HEK293 (cell line): Measurements from ENCODE around the gene LLGL2.

Source experiments
- CTCF ChIA-PET: fragments of 350-600 bp; formaldehyde crosslinking; extraction: SDS; loops from one replicate; lab custom pipeline; 2021; ENCODE audit warnings: antibody characterized with exemption; lab: Yijun Ruan, JAX
- POLR2A ChIA-PET: fragments of 300-600 bp; formaldehyde crosslinking; extraction: SDS; loops from one replicate; lab custom pipeline; 2020; ENCODE audit warnings: antibody characterized with exemption, inconsistent platforms; lab: Yijun Ruan, JAX
- H3K27ac ChIP-seq: fragments of 200-500 bp; sonication (Bioruptor generic); 2 replicates; pipeline ENCODE4 v1.5.1; 2014; ENCODE audit warnings: low read depth, low read length, control low read depth, inconsistent platforms; ENCODE audit errors: extremely low read depth
- H3K36me3 ChIP-seq, 2 experiments: fragments of 200-500 bp in 1 of 2; sonication (Bioruptor generic) in 1 of 2; 1 replicate in 1 of 2; 2 replicates in 1 of 2; pipeline ENCODE4 v1.5.1; 2014 to 2017; ENCODE audit warnings: inconsistent platforms in 2 of 2, low read length in 2 of 2; ENCODE audit not compliant: control insufficient read depth in 2 of 2, insufficient read depth in 1 of 2
- H3K4me1 ChIP-seq: fragments of 200-500 bp; sonication (Bioruptor generic); 2 replicates; pipeline ENCODE4 v1.5.1; 2014; ENCODE audit warnings: mild to moderate bottlenecking, low read length, inconsistent platforms; ENCODE audit not compliant: control insufficient read depth, insufficient read depth
- H3K4me3 ChIP-seq: 2 replicates; pipeline ENCODE4 v1.5.1; 2011; ENCODE audit warnings: low read depth, mild to moderate bottlenecking, control low read depth, low read length, moderate library complexity
- H3K9me3 ChIP-seq: fragments of 200-500 bp; sonication (Bioruptor generic); 2 replicates; pipeline ENCODE4 v1.5.1; 2014; ENCODE audit warnings: low read depth, low read length, inconsistent platforms; ENCODE audit not compliant: control insufficient read depth, insufficient read depth
- KLF10 ChIP-seq: fragments of 450-650 bp; IDR thresholded peaks from 2 replicates; pipeline ENCODE4 v1.5.1; 2018; ENCODE audit warnings: missing biosample characterization, mild to moderate bottlenecking, missing genetic modification characterization
- KLF9 ChIP-seq: fragments of 450-650 bp; formaldehyde crosslinking; IDR thresholded peaks from 2 replicates; pipeline ENCODE4 v1.5.1; 2016; ENCODE audit warnings: missing biosample characterization, missing genetic modification characterization, low read depth
- ZFP41 ChIP-seq: fragments of 450-650 bp; formaldehyde crosslinking; IDR thresholded peaks from 2 replicates; pipeline ENCODE4 v1.5.1; 2016; ENCODE audit warnings: missing biosample characterization, missing genetic modification characterization, borderline replicate concordance
- ZNF10 ChIP-seq: fragments of 450-650 bp; formaldehyde crosslinking; IDR thresholded peaks from 2 replicates; pipeline ENCODE4 v1.5.1; 2017; ENCODE audit warnings: missing biosample characterization, missing genetic modification characterization
- ZNF114 ChIP-seq: fragments of 450-650 bp; formaldehyde crosslinking; IDR thresholded peaks from 2 replicates; pipeline ENCODE4 v1.5.0; 2017; ENCODE audit warnings: missing biosample characterization, missing genetic modification characterization
- ZNF121 ChIP-seq: fragments of 450-650 bp; formaldehyde crosslinking; IDR thresholded peaks from 2 replicates; pipeline ENCODE4 v1.5.1; 2016; ENCODE audit warnings: missing biosample characterization, missing genetic modification characterization
- ZNF140 ChIP-seq: fragments of 450-650 bp; formaldehyde crosslinking; IDR thresholded peaks from 2 replicates; pipeline ENCODE4 v1.5.1; 2016; ENCODE audit warnings: missing biosample characterization, missing genetic modification characterization
- ZNF16 ChIP-seq: fragments of 450-650 bp; formaldehyde crosslinking; IDR thresholded peaks from 2 replicates; pipeline ENCODE4 v1.5.1; 2016; ENCODE audit warnings: low read depth, missing biosample characterization, missing genetic modification characterization
- ZNF221 ChIP-seq: fragments of 450-650 bp; formaldehyde crosslinking; IDR thresholded peaks from 2 replicates; pipeline ENCODE4 v1.5.1; 2017; ENCODE audit warnings: missing biosample characterization, missing genetic modification characterization, borderline replicate concordance
- ZNF26 ChIP-seq: fragments of 450-650 bp; formaldehyde crosslinking; IDR thresholded peaks from 2 replicates; pipeline ENCODE4 v1.5.1; 2016; ENCODE audit warnings: missing biosample characterization, missing genetic modification characterization
- ZNF521 ChIP-seq: fragments of 450-650 bp; formaldehyde crosslinking; IDR thresholded peaks from 2 replicates; pipeline ENCODE4 v1.5.1; 2017; ENCODE audit warnings: missing biosample characterization, mild to moderate bottlenecking, missing genetic modification characterization
- ZNF555 ChIP-seq: fragments of 450-650 bp; formaldehyde crosslinking; conservative IDR thresholded peaks from 2 replicates; pipeline ENCODE4 v1.5.1; 2017; ENCODE audit warnings: missing biosample characterization, mild to moderate bottlenecking, missing genetic modification characterization, inconsistent platforms
- ZNF561 ChIP-seq: fragments of 450-650 bp; IDR thresholded peaks from 2 replicates; pipeline ENCODE4 v1.5.1; 2018; ENCODE audit warnings: missing biosample characterization, missing genetic modification characterization, borderline replicate concordance
- ZNF571 ChIP-seq: fragments of 450-650 bp; formaldehyde crosslinking; IDR thresholded peaks from 2 replicates; pipeline ENCODE4 v1.5.0; 2017; ENCODE audit warnings: missing biosample characterization, missing genetic modification characterization
- ZNF610 ChIP-seq: fragments of 450-650 bp; formaldehyde crosslinking; IDR thresholded peaks from 2 replicates; pipeline ENCODE4 v1.5.1; 2016; ENCODE audit warnings: missing biosample characterization, missing genetic modification characterization, borderline replicate concordance
- ZNF621 ChIP-seq: fragments of 450-650 bp; formaldehyde crosslinking; IDR thresholded peaks from 2 replicates; pipeline ENCODE4 v1.5.1; 2017; ENCODE audit warnings: missing biosample characterization, missing genetic modification characterization
- ZNF654 ChIP-seq: fragments of 450-650 bp; formaldehyde crosslinking; IDR thresholded peaks from 2 replicates; pipeline ENCODE4 v1.5.1; 2016; ENCODE audit warnings: low read depth, missing biosample characterization, missing genetic modification characterization
- ZNF664 ChIP-seq: fragments of 450-650 bp; formaldehyde crosslinking; IDR thresholded peaks from 2 replicates; pipeline ENCODE4 v1.5.1; 2016; ENCODE audit warnings: missing biosample characterization, missing genetic modification characterization
- ZNF692 ChIP-seq: fragments of 450-650 bp; formaldehyde crosslinking; IDR thresholded peaks from 2 replicates; pipeline ENCODE4 v1.5.1; 2016; ENCODE audit warnings: missing biosample characterization, missing genetic modification characterization
- ZNF707 ChIP-seq: fragments of 450-650 bp; formaldehyde crosslinking; IDR thresholded peaks from 2 replicates; pipeline ENCODE4 v1.5.1; 2016; ENCODE audit warnings: missing biosample characterization, missing genetic modification characterization
- ZNF768 ChIP-seq: fragments of 450-650 bp; formaldehyde crosslinking; IDR thresholded peaks from 2 replicates; pipeline ENCODE4 v1.5.1; 2018; ENCODE audit warnings: missing biosample characterization, mild to moderate bottlenecking, missing genetic modification characterization
- ZSCAN30 ChIP-seq: fragments of 450-650 bp; IDR thresholded peaks from 2 replicates; pipeline ENCODE4 v1.5.1; 2018; ENCODE audit warnings: missing biosample characterization, mild to moderate bottlenecking, missing genetic modification characterization, moderate library complexity
- TF ChIP-seq, protein P1 (sequence below): fragments of 450-650 bp; IDR thresholded peaks from 2 replicates; pipeline ENCODE4 v1.5.1; 2018; ENCODE audit warnings: missing biosample characterization, missing genetic modification characterization
- TF ChIP-seq, protein P2 (sequence below): fragments of 450-650 bp; formaldehyde crosslinking; optimal IDR thresholded peaks from 2 replicates; pipeline ENCODE3; 2016; ENCODE audit warnings: missing biosample characterization, mild to moderate bottlenecking, missing genetic modification characterization
- TF ChIP-seq, protein P3 (sequence below): fragments of 450-650 bp; IDR thresholded peaks from 2 replicates; pipeline ENCODE4 v1.5.1; 2018; ENCODE audit warnings: missing biosample characterization, mild to moderate bottlenecking, missing genetic modification characterization
- TF ChIP-seq, protein P4 (sequence below): fragments of 450-650 bp; formaldehyde crosslinking; IDR thresholded peaks from 2 replicates; pipeline ENCODE4 v1.5.1; 2016; ENCODE audit warnings: missing biosample characterization, missing genetic modification characterization

LLGL2 gene

DNA sequence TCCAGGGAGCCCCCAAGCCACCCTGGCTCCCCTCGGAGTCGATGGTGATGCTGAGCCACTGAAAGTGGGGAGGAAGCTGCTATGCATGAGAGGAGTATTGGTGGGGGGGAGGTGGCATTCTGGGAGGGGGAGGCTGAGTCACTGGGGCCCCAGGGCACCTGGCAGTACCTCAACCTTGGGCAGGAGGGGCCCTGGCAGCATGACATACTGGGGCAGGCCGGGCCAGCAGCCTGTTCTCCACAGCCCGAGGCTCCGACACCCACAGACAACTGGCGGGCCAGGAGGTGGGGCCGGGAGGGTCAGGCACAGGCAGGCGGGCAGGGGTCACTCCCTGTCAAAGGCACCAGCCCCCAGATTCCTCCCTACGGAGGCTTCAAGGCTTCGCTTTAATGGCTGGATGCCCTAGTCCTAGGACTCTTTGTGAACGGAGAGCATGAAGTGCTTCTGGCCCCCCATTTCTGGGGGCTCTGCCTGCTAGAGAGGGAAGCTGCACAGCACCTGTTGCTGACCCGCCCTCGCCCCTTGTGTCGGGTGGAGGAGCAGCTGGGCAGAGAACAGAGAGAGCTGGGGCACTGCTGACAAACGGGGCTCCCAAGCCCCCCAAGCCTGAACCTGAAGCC lies 11.1 kb upstream of the LLGL2 start (continued):
- TF ChIP-seq, protein P1, sequence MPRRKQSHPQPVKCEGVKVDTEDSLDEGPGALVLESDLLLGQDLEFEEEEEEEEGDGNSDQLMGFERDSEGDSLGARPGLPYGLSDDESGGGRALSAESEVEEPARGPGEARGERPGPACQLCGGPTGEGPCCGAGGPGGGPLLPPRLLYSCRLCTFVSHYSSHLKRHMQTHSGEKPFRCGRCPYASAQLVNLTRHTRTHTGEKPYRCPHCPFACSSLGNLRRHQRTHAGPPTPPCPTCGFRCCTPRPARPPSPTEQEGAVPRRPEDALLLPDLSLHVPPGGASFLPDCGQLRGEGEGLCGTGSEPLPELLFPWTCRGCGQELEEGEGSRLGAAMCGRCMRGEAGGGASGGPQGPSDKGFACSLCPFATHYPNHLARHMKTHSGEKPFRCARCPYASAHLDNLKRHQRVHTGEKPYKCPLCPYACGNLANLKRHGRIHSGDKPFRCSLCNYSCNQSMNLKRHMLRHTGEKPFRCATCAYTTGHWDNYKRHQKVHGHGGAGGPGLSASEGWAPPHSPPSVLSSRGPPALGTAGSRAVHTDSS: no peak
- TF ChIP-seq ZNF610 (tag by site-specific recombination) (no peak), ZNF707 (tag by site-specific recombination) (no peak), KLF9 (no peak), ZFP41 (tag by site-specific recombination) (no peak), ZNF140 (tag by site-specific recombination) (no peak)

GRCh38 chr17:75514919-75515495 lies 10.5 kb upstream of the LLGL2 start:
- Histone ChIP-seq H3K4me1 (no peaks in the 10 kb centered on the region), H3K27ac (peak overlapping the region; percentile 71; the same call in 1 of the 2 replicates), H3K9me3 (no peaks in the 10 kb centered on the region), H3K36me3 (peaks cover 14 to 48% of the 10 kb centered on the region in 2 experiments; a peak in 2 of 3 replicates), H3K4me3 (peak overlapping the region; percentile 87)
- CTCF ChIA-PET: interaction anchor here (0.6 kb wide), 1 partner anchor 12 kb away, joined by 3 read pairs; no protein-coding TSS in a partner anchor
- POLR2A ChIA-PET: interaction anchor here (1.0 kb wide), 1 partner anchor 10 kb away, joined by 6 read pairs; the partner anchor contains the start of gene LLGL2
- TF ChIP-seq ZSCAN30: peak; percentile 29; the same call in 1 of the 2 replicates
- no peak for TF ChIP-seq ZNF621
- no peak for TF ChIP-seq KLF10 (tag by site-specific recombination)
- TF ChIP-seq ZNF664: no peak
- TF ChIP-seq, protein P2, sequence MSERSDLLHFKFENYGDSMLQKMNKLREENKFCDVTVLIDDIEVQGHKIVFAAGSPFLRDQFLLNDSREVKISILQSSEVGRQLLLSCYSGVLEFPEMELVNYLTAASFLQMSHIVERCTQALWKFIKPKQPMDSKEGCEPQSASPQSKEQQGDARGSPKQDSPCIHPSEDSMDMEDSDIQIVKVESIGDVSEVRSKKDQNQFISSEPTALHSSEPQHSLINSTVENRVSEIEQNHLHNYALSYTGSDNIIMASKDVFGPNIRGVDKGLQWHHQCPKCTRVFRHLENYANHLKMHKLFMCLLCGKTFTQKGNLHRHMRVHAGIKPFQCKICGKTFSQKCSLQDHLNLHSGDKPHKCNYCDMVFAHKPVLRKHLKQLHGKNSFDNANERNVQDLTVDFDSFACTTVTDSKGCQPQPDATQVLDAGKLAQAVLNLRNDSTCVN (tag by site-specific recombination): no peak
- TF ChIP-seq ZNF26 (tag by site-specific recombination): no peak
- no peak for TF ChIP-seq ZNF114 (tag by site-specific recombination)
- TF ChIP-seq ZNF768 (tag by site-specific recombination): no peak
- TF ChIP-seq, protein P3, sequence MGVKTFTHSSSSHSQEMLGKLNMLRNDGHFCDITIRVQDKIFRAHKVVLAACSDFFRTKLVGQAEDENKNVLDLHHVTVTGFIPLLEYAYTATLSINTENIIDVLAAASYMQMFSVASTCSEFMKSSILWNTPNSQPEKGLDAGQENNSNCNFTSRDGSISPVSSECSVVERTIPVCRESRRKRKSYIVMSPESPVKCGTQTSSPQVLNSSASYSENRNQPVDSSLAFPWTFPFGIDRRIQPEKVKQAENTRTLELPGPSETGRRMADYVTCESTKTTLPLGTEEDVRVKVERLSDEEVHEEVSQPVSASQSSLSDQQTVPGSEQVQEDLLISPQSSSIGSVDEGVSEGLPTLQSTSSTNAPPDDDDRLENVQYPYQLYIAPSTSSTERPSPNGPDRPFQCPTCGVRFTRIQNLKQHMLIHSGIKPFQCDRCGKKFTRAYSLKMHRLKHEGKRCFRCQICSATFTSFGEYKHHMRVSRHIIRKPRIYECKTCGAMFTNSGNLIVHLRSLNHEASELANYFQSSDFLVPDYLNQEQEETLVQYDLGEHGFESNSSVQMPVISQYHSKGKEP: no peak
- TF ChIP-seq ZNF654 (tag by site-specific recombination): no peak
- no peak for TF ChIP-seq ZNF521
- TF ChIP-seq ZNF10 (tag by site-specific recombination): 0 out of 2 replicates have a peak, but pooled peaks have one; percentile 19
- no peak for TF ChIP-seq ZNF221 (tag by site-specific recombination)
- no peak for TF ChIP-seq ZNF555
- no peak for TF ChIP-seq ZNF571 (tag by site-specific recombination)
- TF ChIP-seq, protein P4, sequence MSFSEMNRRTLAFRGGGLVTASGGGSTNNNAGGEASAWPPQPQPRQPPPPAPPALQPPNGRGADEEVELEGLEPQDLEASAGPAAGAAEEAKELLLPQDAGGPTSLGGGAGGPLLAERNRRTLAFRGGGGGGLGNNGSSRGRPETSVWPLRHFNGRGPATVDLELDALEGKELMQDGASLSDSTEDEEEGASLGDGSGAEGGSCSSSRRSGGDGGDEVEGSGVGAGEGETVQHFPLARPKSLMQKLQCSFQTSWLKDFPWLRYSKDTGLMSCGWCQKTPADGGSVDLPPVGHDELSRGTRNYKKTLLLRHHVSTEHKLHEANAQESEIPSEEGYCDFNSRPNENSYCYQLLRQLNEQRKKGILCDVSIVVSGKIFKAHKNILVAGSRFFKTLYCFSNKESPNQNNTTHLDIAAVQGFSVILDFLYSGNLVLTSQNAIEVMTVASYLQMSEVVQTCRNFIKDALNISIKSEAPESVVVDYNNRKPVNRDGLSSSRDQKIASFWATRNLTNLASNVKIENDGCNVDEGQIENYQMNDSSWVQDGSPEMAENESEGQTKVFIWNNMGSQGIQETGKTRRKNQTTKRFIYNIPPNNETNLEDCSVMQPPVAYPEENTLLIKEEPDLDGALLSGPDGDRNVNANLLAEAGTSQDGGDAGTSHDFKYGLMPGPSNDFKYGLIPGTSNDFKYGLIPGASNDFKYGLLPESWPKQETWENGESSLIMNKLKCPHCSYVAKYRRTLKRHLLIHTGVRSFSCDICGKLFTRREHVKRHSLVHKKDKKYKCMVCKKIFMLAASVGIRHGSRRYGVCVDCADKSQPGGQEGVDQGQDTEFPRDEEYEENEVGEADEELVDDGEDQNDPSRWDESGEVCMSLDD (tag by site-specific recombination): 0 out of 2 replicates have a peak, but pooled peaks have one; percentile 17
- TF ChIP-seq ZNF121 (tag by site-specific recombination): no peak
- TF ChIP-seq ZNF692: no peak
- 0 out of 2 replicates have a peak, but pooled peaks have one; percentile 26 for TF ChIP-seq ZNF561 (tag by site-specific recombination)
- no peak for TF ChIP-seq ZNF16 (tag by site-specific recombination)
